GM12874 (cell line): Measurements from ENCODE around the gene NLGN4Y.

ENCODE experiments used
- CTCF ChIP-seq: IDR thresholded peaks from 2 replicates; pipeline ENCODE4 v1.5.1; 2011; ENCODE audit warnings: low read depth, mild to moderate bottlenecking, control low read depth, low read length, moderate library complexity; ENCODE audit not compliant: insufficient read depth

NLGN4Y gene

GRCh38 chrY:14829366-14829885, 305.1 kb downstream of the NLGN4Y start:
- no peak for TF ChIP-seq CTCF

GRCh38 chrY:14834103-14835060, 310.1 kb downstream of the NLGN4Y start:
- no peak for TF ChIP-seq CTCF

GRCh38 chrY:14837466-14837865, 313.1 kb downstream of the NLGN4Y start:
- TF ChIP-seq CTCF, result no peak

- no peak for TF ChIP-seq CTCF
Observed at GRCh38 chrY:14850734-14851133, 326.4 kb downstream of the NLGN4Y start.

- TF ChIP-seq CTCF, result no peak
Observed at GRCh38 chrY:14860448-14860847, 336.1 kb downstream of the NLGN4Y start.

- TF ChIP-seq CTCF, result no peak
Observed at GRCh38 chrY:14871971-14872370, 347.6 kb downstream of the NLGN4Y start.
